ENCODE results near the gene CAMK2A. TPM values are rescaled to one million over a fixed set of nuclear protein-coding genes. Genes with fewer than 3 reads are reported as not detected.

CAMK2A gene
- total RNA-seq, 1 donor from 2014 or later: 1.1 TPM

- Mint-ChIP-seq H3K4me1 (ENCODE audit: unreplicated experiment) (no peaks in the 10 kb centered on the region), H3K36me3 (ENCODE audit: low read depth, unreplicated experiment) (no peaks in the 10 kb centered on the region), H3K4me3 (ENCODE audit: unreplicated experiment) (no peak overlapping the region), H3K27ac (ENCODE audit: unreplicated experiment) (no peak overlapping the region), H3K27me3 (ENCODE audit: unreplicated experiment) (peaks cover 2% of the 10 kb centered on the region), H3K9me3 (ENCODE audit: unreplicated experiment) (no peaks in the 10 kb centered on the region)
- DNase-seq (ENCODE audit: low spot score): no peak
- TF ChIP-seq CTCF (IDR thresholded peaks at IDR 0.05; ENCODE audit: unreplicated experiment): no peak
Measured at GRCh38 chr5:150317048-150318003, 27.8 kb upstream of the CAMK2A start.

GRCh38 chr5:150316320-150316719, 26.7 kb upstream of the CAMK2A start:
- Mint-ChIP-seq H3K9me3 (ENCODE audit: unreplicated experiment) (no peaks in the 10 kb centered on the region), H3K27me3 (ENCODE audit: unreplicated experiment) (peaks cover 2% of the 10 kb centered on the region), H3K4me1 (ENCODE audit: unreplicated experiment) (no peaks in the 10 kb centered on the region), H3K27ac (ENCODE audit: unreplicated experiment) (no peak overlapping the region), H3K4me3 (ENCODE audit: unreplicated experiment) (no peak overlapping the region), H3K36me3 (ENCODE audit: low read depth, unreplicated experiment) (no peaks in the 10 kb centered on the region)
- TF ChIP-seq CTCF (IDR thresholded peaks at IDR 0.05; ENCODE audit: unreplicated experiment): no peak
- DNase-seq (ENCODE audit: low spot score): no peak

- no peak overlapping the region for H3K27ac Mint-ChIP-seq (ENCODE audit: unreplicated experiment)
- no peak for TF ChIP-seq CTCF (IDR thresholded peaks at IDR 0.05; ENCODE audit: unreplicated experiment)
- no peaks in the 10 kb centered on the region for H3K36me3 Mint-ChIP-seq (ENCODE audit: low read depth, unreplicated experiment)
- no peak overlapping the region for H3K4me3 Mint-ChIP-seq (ENCODE audit: unreplicated experiment)
- H3K27me3 Mint-ChIP-seq (ENCODE audit: unreplicated experiment): peaks cover 2% of the 10 kb centered on the region
- DNase-seq (ENCODE audit: low spot score): no peak
- no peaks in the 10 kb centered on the region for H3K4me1 Mint-ChIP-seq (ENCODE audit: unreplicated experiment)
- no peaks in the 10 kb centered on the region for H3K9me3 Mint-ChIP-seq (ENCODE audit: unreplicated experiment)
Measured at GRCh38 chr5:150315245-150315644, 25.7 kb upstream of the CAMK2A start.

GRCh38 chr5:150313921-150314716, 24.5 kb upstream of the CAMK2A start:
- Mint-ChIP-seq H3K4me1 (ENCODE audit: unreplicated experiment) (no peaks in the 10 kb centered on the region), H3K4me3 (ENCODE audit: unreplicated experiment) (no peak overlapping the region), H3K36me3 (ENCODE audit: low read depth, unreplicated experiment) (no peaks in the 10 kb centered on the region), H3K27ac (ENCODE audit: unreplicated experiment) (no peak overlapping the region), H3K27me3 (ENCODE audit: unreplicated experiment) (peaks cover 3% of the 10 kb centered on the region), H3K9me3 (ENCODE audit: unreplicated experiment) (no peaks in the 10 kb centered on the region)
- no peak for TF ChIP-seq CTCF (IDR thresholded peaks at IDR 0.05; ENCODE audit: unreplicated experiment)
- DNase-seq (ENCODE audit: low spot score): no peak
